Progenitor cell of endocrine pancreas (in vitro differentiated cells): ENCODE measurements around the gene SUDS3. TPM values are rescaled to one million over a fixed set of nuclear protein-coding genes. Genes with fewer than 3 reads are reported as not detected.
"Not testable (repeated sequence)": the region's sequence is repeated elsewhere in the genome, so short reads cannot be mapped to it uniquely, and the experiment has no call there.

Experiments used
- DNase-seq: peaks from one replicate; pipeline ENCODE4 v3.0.0; 2021; ENCODE audit warnings: low spot score; ENCODE audit not compliant: unreplicated experiment
- H3K27ac Mint-ChIP-seq: 2 replicates; pipeline ENCODE4 v1.8.0; 2021; ENCODE audit warnings: mild to moderate bottlenecking, moderate library complexity, mixed read lengths
- H3K27me3 Mint-ChIP-seq: 2 replicates; pipeline ENCODE4 v1.8.0; 2021; ENCODE audit warnings: mixed read lengths
- H3K36me3 Mint-ChIP-seq: 2 replicates; pipeline ENCODE4 v1.8.0; 2022; ENCODE audit warnings: mixed read lengths; ENCODE audit not compliant: insufficient read depth
- H3K4me1 Mint-ChIP-seq: 2 replicates; pipeline ENCODE4 v1.8.0; 2021; ENCODE audit warnings: low read depth, mixed read lengths
- H3K4me3 Mint-ChIP-seq: 2 replicates; pipeline ENCODE4 v1.8.0; 2021; ENCODE audit warnings: low read depth, mild to moderate bottlenecking, moderate library complexity, mixed read lengths
- H3K9me3 Mint-ChIP-seq: 2 replicates; pipeline ENCODE4 v1.8.0; 2021; ENCODE audit warnings: low read depth, mixed read lengths
- CTCF ChIP-seq: fragments of 200-600 bp; sonication (generic); IDR thresholded peaks from one replicate; pipeline ENCODE4 v1.5.0; 2021; ENCODE audit warnings: antibody characterized with exemption, mild to moderate bottlenecking; ENCODE audit not compliant: unreplicated experiment
- total RNA-seq: library from RNA; stranded (reverse); gene quantifications from 2 replicates; pipeline ENCODE4 v1.2.1, GENCODE V29; 2021

The SUDS3 gene
- total RNA-seq, 1 donor from 2014 or later, result 57.8 TPM

GRCh38 chr12:118398524-118398923 is 22.2 kb downstream of the SUDS3 start:
- no peaks in the 10 kb centered on the region for H3K9me3 Mint-ChIP-seq
- TF ChIP-seq CTCF, result no peak
- no peak overlapping the region for H3K4me3 Mint-ChIP-seq
- no peaks in the 10 kb centered on the region for H3K27me3 Mint-ChIP-seq
- no peaks in the 10 kb centered on the region for H3K4me1 Mint-ChIP-seq
- DNase-seq, result no peak
- peaks cover 38% of the 10 kb centered on the region for H3K36me3 Mint-ChIP-seq
- no peak overlapping the region for H3K27ac Mint-ChIP-seq

GRCh38 chr12:118398940-118399339 is 22.6 kb downstream of the SUDS3 start:
- H3K36me3 Mint-ChIP-seq, result peaks cover 37% of the 10 kb centered on the region
- H3K4me1 Mint-ChIP-seq, result no peaks in the 10 kb centered on the region
- H3K27ac Mint-ChIP-seq, result no peak overlapping the region
- TF ChIP-seq CTCF, result no peak
- H3K4me3 Mint-ChIP-seq, result no peak overlapping the region
- H3K27me3 Mint-ChIP-seq, result no peaks in the 10 kb centered on the region
- DNase-seq, result no peak
- no peaks in the 10 kb centered on the region for H3K9me3 Mint-ChIP-seq

- Mint-ChIP-seq H3K27me3 (no peaks in the 10 kb centered on the region), H3K9me3 (no peaks in the 10 kb centered on the region), H3K4me3 (no peak overlapping the region), H3K27ac (peak overlapping the region; percentile 27), H3K4me1 (no peaks in the 10 kb centered on the region), H3K36me3 (peaks cover 34% of the 10 kb centered on the region)
- TF ChIP-seq CTCF, result no peak
- no peak for DNase-seq
Observed at GRCh38 chr12:118402251-118402650, 25.9 kb downstream of the SUDS3 start.

- TF ChIP-seq CTCF, result peak; percentile 89
- DNase-seq, result peak; percentile 47
- Mint-ChIP-seq H3K27ac (no peak overlapping the region), H3K4me3 (no peak overlapping the region), H3K9me3 (no peaks in the 10 kb centered on the region), H3K27me3 (no peaks in the 10 kb centered on the region), H3K36me3 (peaks cover 31% of the 10 kb centered on the region), H3K4me1 (no peaks in the 10 kb centered on the region)
Observed at GRCh38 chr12:118404876-118405521, 28.6 kb downstream of the SUDS3 start.

- H3K4me1 Mint-ChIP-seq, DNase-seq, H3K27me3 Mint-ChIP-seq: not testable (repeated sequence)
Observed at GRCh38 chr12:118408241-118408640, 31.9 kb downstream of the SUDS3 start.

GRCh38 chr12:118409834-118410233 is 33.5 kb downstream of the SUDS3 start:
- DNase-seq, result no peak
- TF ChIP-seq CTCF, result no peak
- peaks cover 44% of the 10 kb centered on the region for H3K36me3 Mint-ChIP-seq
- H3K4me1 Mint-ChIP-seq, result no peaks in the 10 kb centered on the region
- no peaks in the 10 kb centered on the region for H3K27me3 Mint-ChIP-seq
- no peaks in the 10 kb centered on the region for H3K9me3 Mint-ChIP-seq
- no peak overlapping the region for H3K27ac Mint-ChIP-seq
- H3K4me3 Mint-ChIP-seq, result no peak overlapping the region

More at GRCh38 chr12:118408241-118408640, 31.9 kb downstream of the SUDS3 start:
- H3K9me3 Mint-ChIP-seq, H3K27ac Mint-ChIP-seq, H3K4me3 Mint-ChIP-seq: not testable (repeated sequence)
- peaks cover 33% of the 10 kb centered on the region for H3K36me3 Mint-ChIP-seq
